ENCODE results near the gene SCAF8. TPM values are rescaled to one million over a fixed set of nuclear protein-coding genes. Genes with fewer than 3 reads are reported as not detected.

The SCAF8 gene
- total and polyA plus RNA-seq, 2 experiments from 2014 or later, result 12.0 to 38.5 TPM

- no peak overlapping the region for H2AFZ ChIP-seq
- no peak overlapping the region for H3K27ac ChIP-seq
- no peak for DNase-seq (ENCODE audit: low spot score)
- TF ChIP-seq CTCF (IDR thresholded peaks at IDR 0.05; ENCODE audit: poor library complexity), result no peak
- TF ChIP-seq EZH2phosphoT487 (IDR thresholded peaks at IDR 0.05; ENCODE audit: low read depth, severe bottlenecking, unreplicated experiment), result no peak
- H3K36me3 ChIP-seq (replicated peaks; ENCODE audit: insufficient read depth, low read depth), result no peaks in the 10 kb centered on the region
- 64% methylated on average over 4 of the region's 4 CpGs for WGBS (ENCODE audit: low lambda C conversion rate, missing lambda C conversion rate)
- no peaks in the 10 kb centered on the region for H3K9me3 ChIP-seq (ENCODE audit: low read depth)
- H3K4me2 ChIP-seq, result no peak overlapping the region
- H3K4me3 ChIP-seq, result no peak overlapping the region
- no peaks in the 10 kb centered on the region for H3K79me2 ChIP-seq
- H3K27me3 ChIP-seq, result no peaks in the 10 kb centered on the region
- no peaks in the 10 kb centered on the region for H3K4me1 ChIP-seq (ENCODE audit: insufficient read depth)
- no peaks in the 10 kb centered on the region for H4K20me1 ChIP-seq (ENCODE audit: insufficient read depth, poor library complexity, severe bottlenecking)
- H3K9me2 ChIP-seq (replicated peaks; ENCODE audit: insufficient read depth), result no peaks in the 10 kb centered on the region
Observed at GRCh38 chr6:154703124-154703523, 30.1 kb upstream of the SCAF8 start.

GRCh38 chr6:154705471-154706113 lies 27.6 kb upstream of the SCAF8 start:
- Histone ChIP-seq H3K27ac (no peak overlapping the region), H3K9me2 (replicated peaks; ENCODE audit: insufficient read depth) (no peaks in the 10 kb centered on the region), H3K27me3 (no peaks in the 10 kb centered on the region), H2AFZ (no peak overlapping the region), H3K79me2 (no peaks in the 10 kb centered on the region), H3K4me2 (no peak overlapping the region), H3K9me3 (ENCODE audit: low read depth) (no peaks in the 10 kb centered on the region), H3K4me1 (ENCODE audit: insufficient read depth) (no peaks in the 10 kb centered on the region), H3K36me3 (replicated peaks; ENCODE audit: insufficient read depth, low read depth) (no peaks in the 10 kb centered on the region), H3K4me3 (no peak overlapping the region), H4K20me1 (ENCODE audit: insufficient read depth, poor library complexity, severe bottlenecking) (no peaks in the 10 kb centered on the region)
- TF ChIP-seq EZH2phosphoT487 (IDR thresholded peaks at IDR 0.05; ENCODE audit: low read depth, severe bottlenecking, unreplicated experiment) (no peak), CTCF (IDR thresholded peaks at IDR 0.05; ENCODE audit: poor library complexity) (no peak), EZH2 (IDR thresholded peaks at IDR 0.05; ENCODE audit: borderline replicate concordance) (no peak)
- 79% methylated on average over 8 of the region's 8 CpGs for WGBS (ENCODE audit: low lambda C conversion rate, missing lambda C conversion rate)
- DNase-seq (ENCODE audit: low spot score), result no peak

- Histone ChIP-seq H3K9me2 (replicated peaks; ENCODE audit: insufficient read depth) (no peaks in the 10 kb centered on the region), H3K4me1 (ENCODE audit: insufficient read depth) (no peaks in the 10 kb centered on the region), H3K4me2 (no peak overlapping the region), H2AFZ (no peak overlapping the region), H3K27me3 (no peaks in the 10 kb centered on the region), H3K36me3 (replicated peaks; ENCODE audit: insufficient read depth, low read depth) (no peaks in the 10 kb centered on the region), H4K20me1 (ENCODE audit: insufficient read depth, poor library complexity, severe bottlenecking) (no peaks in the 10 kb centered on the region), H3K9me3 (ENCODE audit: low read depth) (no peaks in the 10 kb centered on the region), H3K27ac (no peak overlapping the region), H3K79me2 (no peaks in the 10 kb centered on the region), H3K4me3 (no peak overlapping the region)
- no peak for DNase-seq (ENCODE audit: low spot score)
- WGBS (ENCODE audit: low lambda C conversion rate, missing lambda C conversion rate), result 42% methylated on average over 2 of the region's 2 CpGs
- no peak for TF ChIP-seq CTCF (IDR thresholded peaks at IDR 0.05; ENCODE audit: poor library complexity)
- TF ChIP-seq EZH2 (IDR thresholded peaks at IDR 0.05; ENCODE audit: borderline replicate concordance), result no peak
Observed at GRCh38 chr6:154706389-154706788, 26.8 kb upstream of the SCAF8 start.

- DNase-seq (ENCODE audit: low spot score), result no peak
- Histone ChIP-seq H3K9me3 (ENCODE audit: low read depth) (no peaks in the 10 kb centered on the region), H3K27ac (no peak overlapping the region), H3K9me2 (replicated peaks; ENCODE audit: insufficient read depth) (no peaks in the 10 kb centered on the region), H3K27me3 (no peaks in the 10 kb centered on the region), H3K79me2 (no peaks in the 10 kb centered on the region), H3K4me2 (no peak overlapping the region), H3K36me3 (replicated peaks; ENCODE audit: insufficient read depth, low read depth) (no peaks in the 10 kb centered on the region), H4K20me1 (ENCODE audit: insufficient read depth, poor library complexity, severe bottlenecking) (no peaks in the 10 kb centered on the region), H3K4me3 (no peak overlapping the region), H2AFZ (no peak overlapping the region), H3K4me1 (ENCODE audit: insufficient read depth) (no peaks in the 10 kb centered on the region)
- WGBS (ENCODE audit: low lambda C conversion rate, missing lambda C conversion rate), result 73% methylated on average over 3 of the region's 3 CpGs
- TF ChIP-seq EZH2phosphoT487 (IDR thresholded peaks at IDR 0.05; ENCODE audit: low read depth, severe bottlenecking, unreplicated experiment) (no peak), EZH2 (IDR thresholded peaks at IDR 0.05; ENCODE audit: borderline replicate concordance) (no peak), CTCF (IDR thresholded peaks at IDR 0.05; ENCODE audit: poor library complexity) (no peak)
Observed at GRCh38 chr6:154709621-154710020, 23.6 kb upstream of the SCAF8 start.

Measured in hepatocyte (in vitro differentiated cells).